GM12878 (cell line): ENCODE results near the gene PIPOX. TPM values are rescaled to one million over a fixed set of nuclear protein-coding genes. Genes with fewer than 3 reads are reported as not detected.

Source experiments
- ATAC-seq: fragments of 200-7000 bp; cut with Tn5 transposase; 3 replicates; pipeline ENCODE4 v1.9.1; 2020; ENCODE audit warnings: mild to moderate bottlenecking, moderate library complexity
- BruUV-seq: library from RNA; stranded (reverse); fragments of 400-500 nt; replicated peaks from 2 replicates; lab custom pipeline; 2021; lab: Mats Ljungman, UMichigan
- CTCF ChIA-PET: fragments of 300-600 bp; sonication (Branson Sonifier 250); formaldehyde crosslinking; extraction: SDS; loops from one replicate; lab custom pipeline; 2021; ENCODE audit warnings: inconsistent platforms; lab: Yijun Ruan, JAX
- POLR2A ChIA-PET: fragments of 350-600 bp; formaldehyde crosslinking; extraction: SDS; loops from one replicate; lab custom pipeline; 2021; ENCODE audit warnings: inconsistent platforms; lab: Charles Lee
- RAD21 ChIA-PET: fragments of 300-600 bp; sonication (Branson Sonifier 250); formaldehyde crosslinking; loops from one replicate; lab custom pipeline; 2023; ENCODE audit warnings: antibody characterized with exemption; ENCODE audit not compliant: unreplicated experiment; lab: Charles Lee
- SMC1A ChIA-PET: fragments of 300-600 bp; sonication (Branson Sonifier 250); formaldehyde crosslinking; loops from one replicate; lab custom pipeline; 2023; ENCODE audit not compliant: unreplicated experiment, uncharacterized antibody; lab: Charles Lee
- DNase-seq: peaks from one replicate; pipeline ENCODE4 v3.0.0-alpha.2; 2011; ENCODE audit warnings: low read depth, low spot score
- FAIRE-seq: peaks from 3 replicates; lab custom pipeline; 2011; peaks lifted over from hg19 to GRCh38; lab: Jason Lieb, UNC
- H2AFZ ChIP-seq: 2 replicates; pipeline ENCODE4 v1.6.0; 2011; ENCODE audit warnings: low read depth, low read length, control low read depth; ENCODE audit not compliant: control insufficient read depth
- H3K27ac ChIP-seq: 2 replicates; pipeline ENCODE4 v1.5.1; 2011; ENCODE audit warnings: control low read depth; ENCODE audit not compliant: control insufficient read depth, insufficient read depth
- H3K27me3 ChIP-seq, 2 experiments: replicated peaks in 1 of 2; 2 replicates each; pipeline versions ENCODE4 v1.6.0 to v1.6.1; 2011; ENCODE audit warnings: low read length in 1 of 2; ENCODE audit not compliant: control insufficient read depth in 2 of 2, insufficient read depth in 2 of 2
- H3K36me3 ChIP-seq, 2 experiments: 2 replicates each; pipeline ENCODE4 v1.5.1; 2011; ENCODE audit warnings: low read length in 1 of 2; ENCODE audit not compliant: control insufficient read depth in 2 of 2, insufficient read depth in 2 of 2
- H3K4me1 ChIP-seq: 2 replicates; pipeline ENCODE4 v1.6.1; 2011; ENCODE audit warnings: mild to moderate bottlenecking, low read length, moderate library complexity, mixed read lengths; ENCODE audit not compliant: control insufficient read depth, insufficient read depth
- H3K4me2 ChIP-seq: 2 replicates; pipeline ENCODE4 v1.6.0; 2011; ENCODE audit warnings: control low read depth; ENCODE audit not compliant: control insufficient read depth, insufficient read depth
- H3K4me3 ChIP-seq: fragments of 200-600 bp; sonication (generic); 2 replicates; pipeline ENCODE4 v1.5.1; 2016
- H3K79me2 ChIP-seq: 2 replicates; pipeline ENCODE4 v1.6.0; 2011; ENCODE audit warnings: low read length; ENCODE audit not compliant: control insufficient read depth, insufficient read depth
- H3K9ac ChIP-seq: 2 replicates; pipeline ENCODE4 v1.8.0; 2011; ENCODE audit warnings: low read length, control low read depth, mixed read lengths; ENCODE audit not compliant: control insufficient read depth, insufficient read depth
- H3K9me3 ChIP-seq: replicated peaks from 3 replicates; pipeline ENCODE4 v1.5.1; 2011; ENCODE audit warnings: mild to moderate bottlenecking, low read length; ENCODE audit not compliant: control insufficient read depth, insufficient read depth
- H4K20me1 ChIP-seq: 2 replicates; pipeline ENCODE4 v1.6.0; 2011; ENCODE audit not compliant: control insufficient read depth, insufficient read depth
- BMI1 ChIP-seq: fragments of 450-650 bp; IDR thresholded peaks from 2 replicates; pipeline ENCODE4 v1.6.1; 2016; ENCODE audit warnings: mild to moderate bottlenecking, moderate library complexity, borderline replicate concordance
- CEBPB ChIP-seq, 2 experiments: fragments of 150-350 bp in 1 of 2; IDR thresholded peaks; 2 replicates each; pipeline ENCODE4 v1.6.1; 2012 to 2014; ENCODE audit warnings: low read depth in 2 of 2, low read length in 2 of 2, borderline replicate concordance in 1 of 2, inconsistent platforms in 1 of 2
- CHD2 ChIP-seq: IDR thresholded peaks from 2 replicates; pipeline ENCODE4 v1.6.1; 2011; ENCODE audit warnings: low read depth, low read length, improper control_type of control experiment, borderline replicate concordance
- CHD4 ChIP-seq: fragments of 200-600 bp; sonication (generic); IDR thresholded peaks from 2 replicates; pipeline ENCODE4 v1.6.1; 2016; ENCODE audit warnings: mild to moderate bottlenecking
- FOS ChIP-seq: IDR thresholded peaks from 3 replicates; pipeline ENCODE4 v1.6.1; 2011; ENCODE audit warnings: borderline replicate concordance; ENCODE audit not compliant: insufficient read length; ENCODE audit errors: extremely low read depth
- HCFC1 ChIP-seq: fragments of 150-350 bp; IDR thresholded peaks from 2 replicates; pipeline ENCODE4 v1.6.1; 2014; ENCODE audit warnings: low read length
- MYC ChIP-seq: IDR thresholded peaks from 2 replicates; pipeline ENCODE4 v1.6.1; 2011; ENCODE audit warnings: mild to moderate bottlenecking, low read length, moderate library complexity, inconsistent platforms; ENCODE audit not compliant: insufficient read depth, insufficient replicate concordance, insufficient read length, severe bottlenecking
- SP1 ChIP-seq: IDR thresholded peaks from one replicate; pipeline ENCODE4 v1.6.1; 2011; ENCODE audit warnings: low read depth, low read length
- TARDBP ChIP-seq: IDR thresholded peaks from 2 replicates; pipeline ENCODE4 v1.6.1; 2016; ENCODE audit warnings: borderline replicate concordance
- TBL1XR1 ChIP-seq: IDR thresholded peaks from 2 replicates; pipeline ENCODE4 v1.6.1; 2012; ENCODE audit warnings: low read depth, low read length, improper control_type of control experiment
- ZNF24 ChIP-seq: fragments of 450-650 bp; IDR thresholded peaks from 2 replicates; pipeline ENCODE4 v1.6.1; 2017; ENCODE audit warnings: antibody characterized with exemption, mild to moderate bottlenecking
- WGBS: methylation state at CpG from one replicate; pipeline ENCODE4 v1.1.6; 2016; ENCODE audit warnings: low lambda C conversion rate; ENCODE audit not compliant: insufficient replicate concordance, insufficient coverage; ENCODE audit errors: missing lambda C conversion rate; 5-methylcytosine and 5-hydroxymethylcytosine counted together
- in situ Hi-C: fragments of 300-500 bp; cut with MboI; formaldehyde crosslinking; loops from 9 replicates; pipeline ENCODE4 v1.14.3; 2018; ENCODE audit warnings: mixed read lengths
- intact Hi-C: fragments of 100-400 bp; cut with micrococcal nuclease; formaldehyde crosslinking; loops from one replicate; pipeline ENCODE4 v1.14.2; 2022; ENCODE audit not compliant: unreplicated experiment
- polyA plus RNA-seq, 11 experiments: library from polyadenylated mRNA; depleted of rRNA in 4 of 11; unstranded in 6 of 11; stranded (reverse) in 5 of 11; fragments of >200 nt; fragmentation: Nextera tagmentation in 4 of 11; fragmentation: Illumina TruSeq in 1 of 11; extraction: Ambion mirVana in 4 of 11; extraction: Trizol in 1 of 11; gene quantifications; 1 replicate in 1 of 11; 2 replicates in 10 of 11; pipeline versions ENCODE4 v1.2.1 to v1.2.3, GENCODE V29; 2011 to 2016; ENCODE audit warnings: inconsistent platforms in 2 of 11, missing spikeins in 2 of 11, low read depth in 1 of 11
- total RNA-seq, 4 experiments: library from RNA; depleted of rRNA in 3 of 4; stranded (reverse); fragments of >200 nt in 3 of 4; fragmentation: Illumina TruSeq in 1 of 4; extraction: Trizol in 1 of 4; gene quantifications; 2 replicates each; pipeline versions ENCODE4 v1.2.1 to v1.2.3, GENCODE V29; 2013 to 2021

The PIPOX gene
- total and polyA plus RNA-seq, 10 of the 15 experiments (the other 5 are each of a cell fraction or from before 2014, with no cell fraction given) = 0.22 to 1.4 (median 0.56) TPM; not detected in 1

- H2AFZ ChIP-seq = no peak overlapping the region
- no peaks in the 10 kb centered on the region for H3K36me3 ChIP-seq
- H4K20me1 ChIP-seq = no peaks in the 10 kb centered on the region
- DNase-seq (no peak), ATAC-seq (no peak), FAIRE-seq (no peak)
- no peak overlapping the region for H3K9ac ChIP-seq
- no peaks in the 10 kb centered on the region for H3K4me1 ChIP-seq
- H3K9me3 ChIP-seq = no peaks in the 10 kb centered on the region
- intact Hi-C loops = loop anchor here (10.0 kb wide), 1 partner anchor 75 kb away; no protein-coding TSS in a partner anchor
- peaks cover 2 to 4% of the 10 kb centered on the region in 2 experiments; a peak in 3 of 4 replicates for H3K27me3 ChIP-seq
- 50% methylated on average over 11 of the region's 11 CpGs for WGBS
- no TSS peak for BruUV-seq
- ChIA-PET CTCF (no interaction called here), POLR2A (interaction anchor here (0.6 kb wide), 1 partner anchor 9 kb away, joined by 3 read pairs; no protein-coding TSS in a partner anchor), SMC1A (no interaction called here), RAD21 (no interaction called here)
- no peak for TF ChIP-seq ZNF24
- no peak for TF ChIP-seq SP1
- TF ChIP-seq MYC = no peak
- no peak for TF ChIP-seq CHD2
- TF ChIP-seq BMI1 = no peak
- TF ChIP-seq FOS = no peak
- no peak overlapping the region for H3K4me2 ChIP-seq
- in situ Hi-C loops = no loop called here
- no peak overlapping the region for H3K4me3 ChIP-seq
- H3K27ac ChIP-seq = no peak overlapping the region
- no peaks in the 10 kb centered on the region for H3K79me2 ChIP-seq
These were observed 6.7 kb downstream of the PIPOX start for GRCh38 chr17:29049541-29050145.

GRCh38 chr17:29050176-29050575 lies 7.2 kb downstream of the PIPOX start:
- TF ChIP-seq TARDBP (no peak), CHD4 (no peak), CEBPB (IDR thresholded peaks at IDR 0.05; ENCODE audit: borderline replicate concordance in 1 of 2, low read depth in 2 of 2, low read length in 2 of 2) (no peak), HCFC1 (no peak), TBL1XR1 (no peak)
- peaks cover 2 to 4% of the 10 kb centered on the region in 2 experiments; a peak in 3 of 4 replicates for H3K27me3 ChIP-seq
- intact Hi-C loops (loop anchor here (10.0 kb wide), 1 partner anchor 75 kb away; no protein-coding TSS in a partner anchor), in situ Hi-C loops (no loop called here)
- no TSS peak for BruUV-seq
- H3K36me3 ChIP-seq = no peaks in the 10 kb centered on the region
- no peaks in the 10 kb centered on the region for H3K79me2 ChIP-seq
- no peak overlapping the region for H3K9ac ChIP-seq
- WGBS = 38% methylated on average over 5 of the region's 5 CpGs
- SMC1A ChIA-PET = no interaction called here
- no peak overlapping the region for H3K27ac ChIP-seq
- no peaks in the 10 kb centered on the region for H3K9me3 ChIP-seq
- POLR2A ChIA-PET = no interaction called here
- H2AFZ ChIP-seq = no peak overlapping the region
- no peak overlapping the region for H3K4me2 ChIP-seq
- FAIRE-seq = no peak
- no peak for ATAC-seq
- H3K4me3 ChIP-seq = no peak overlapping the region
- no peak for DNase-seq
- H4K20me1 ChIP-seq = no peaks in the 10 kb centered on the region
- RAD21 ChIA-PET = no interaction called here
- CTCF ChIA-PET = no interaction called here
- H3K4me1 ChIP-seq = no peaks in the 10 kb centered on the region
